ENCODE measurements around the gene STIL.
"Not testable (repeated sequence)": the region's sequence is repeated elsewhere in the genome, so short reads cannot be mapped to it uniquely, and the experiment has no call there.

STIL gene

DNA sequence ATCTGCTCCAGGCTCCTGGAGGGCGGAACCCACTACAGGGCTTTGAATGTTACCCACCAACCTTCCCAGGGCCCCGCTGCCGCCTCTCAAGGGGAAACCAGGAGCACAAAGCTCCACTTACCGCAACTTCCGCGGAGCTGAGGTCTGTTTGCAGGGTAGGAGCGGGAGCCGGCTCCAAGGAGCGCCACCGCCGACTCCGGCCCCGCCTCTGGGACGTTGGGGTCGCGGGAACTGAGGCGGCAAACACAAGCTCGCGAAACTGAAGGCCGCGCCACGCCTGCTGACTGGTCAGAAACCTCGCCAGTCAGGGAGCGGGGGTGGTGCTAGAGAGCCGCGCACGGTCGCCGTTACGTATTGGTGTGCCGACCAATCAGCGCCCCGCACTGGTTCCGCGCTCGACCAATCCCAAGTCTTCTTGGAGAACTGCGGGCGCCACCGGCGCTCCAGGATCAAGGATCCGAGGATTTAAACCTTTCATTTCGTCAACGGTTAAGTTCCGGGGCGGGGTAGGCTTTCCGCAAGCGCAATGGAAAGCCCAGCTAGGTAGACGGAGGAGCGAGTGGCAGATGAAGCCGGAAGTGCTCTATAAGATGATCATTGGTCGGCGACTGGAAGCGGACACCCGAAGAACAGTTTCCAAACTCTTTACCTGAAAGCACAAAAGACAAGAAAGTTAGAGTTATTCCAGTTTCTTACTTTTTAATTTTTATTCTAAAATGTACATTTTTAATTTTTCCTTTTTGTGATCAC lies at the start of gene STIL:
Gene STIL, minus strand, starts transcription at position 233 of the 750 bp plus-strand sequence. CDS start 3,828 bp downstream, outside the sequence.
- DNase-seq (ENCODE audit: low spot score): peak; percentile 98

DNA sequence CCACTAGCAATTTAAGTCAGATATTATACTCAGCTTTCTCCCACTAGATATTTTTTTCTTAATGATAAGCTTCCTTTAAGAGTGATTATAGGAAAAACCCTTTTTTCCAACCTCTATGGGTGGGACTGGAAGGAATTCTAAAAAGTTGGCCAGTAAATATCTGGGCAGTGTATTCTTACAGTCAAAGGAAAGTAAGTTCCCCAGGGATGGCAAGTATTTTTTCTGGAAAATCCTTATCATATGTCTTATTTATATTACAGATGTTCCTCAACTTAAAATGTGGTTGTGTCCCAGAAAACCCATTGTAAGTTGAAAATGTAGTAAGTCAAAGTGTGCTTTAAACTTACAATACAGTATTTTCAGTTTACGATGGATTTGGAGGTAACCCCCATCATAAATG lies 48.9 kb upstream of the STIL start:
- DNase-seq (ENCODE audit: low spot score): no peak

DNA sequence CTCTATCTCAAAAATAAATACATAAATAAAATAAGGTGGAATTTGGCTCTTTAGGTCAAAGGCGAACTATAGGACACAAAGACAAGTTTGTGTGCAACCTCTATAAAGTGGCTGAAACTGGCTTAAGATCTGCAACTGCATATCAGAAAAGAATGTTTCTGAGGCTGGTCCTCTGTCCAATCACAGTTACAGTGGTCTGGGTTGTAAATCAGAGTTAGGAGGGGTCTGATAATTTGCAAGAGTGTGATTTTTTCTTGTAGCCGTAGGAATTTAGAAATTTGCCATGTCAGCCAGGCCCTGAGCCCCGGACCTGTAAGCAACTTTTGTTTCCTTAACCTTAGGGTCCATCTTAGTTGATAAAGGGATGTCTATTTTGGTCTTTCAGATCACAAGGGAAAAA lies 47.4 kb upstream of the STIL start:
- DNase-seq (ENCODE audit: low spot score): no peak

DNA sequence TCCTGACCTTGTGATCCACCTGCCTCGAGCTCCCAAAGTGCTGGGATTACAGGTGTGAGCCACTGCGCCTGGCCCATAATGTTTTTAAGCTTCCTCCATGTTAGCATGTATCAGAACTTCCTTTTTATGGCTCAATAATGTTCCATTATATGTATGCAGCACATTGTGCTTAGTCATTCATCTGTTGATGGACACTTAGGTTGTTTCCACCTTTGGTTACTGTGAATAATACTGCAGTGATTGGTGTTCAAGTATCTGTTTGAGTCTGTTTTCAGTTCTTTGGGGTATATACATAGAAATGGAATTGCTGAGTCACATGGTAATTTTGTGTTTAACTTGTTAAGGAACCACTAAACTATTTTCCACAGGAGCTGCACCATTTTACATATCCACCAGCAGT lies 37.4 kb upstream of the STIL start:
- no peak for DNase-seq (ENCODE audit: low spot score)

- no peak for DNase-seq (ENCODE audit: low spot score)
Measured at GRCh38 chr1:47348246-47348645, 34.3 kb upstream of the STIL start.

DNA sequence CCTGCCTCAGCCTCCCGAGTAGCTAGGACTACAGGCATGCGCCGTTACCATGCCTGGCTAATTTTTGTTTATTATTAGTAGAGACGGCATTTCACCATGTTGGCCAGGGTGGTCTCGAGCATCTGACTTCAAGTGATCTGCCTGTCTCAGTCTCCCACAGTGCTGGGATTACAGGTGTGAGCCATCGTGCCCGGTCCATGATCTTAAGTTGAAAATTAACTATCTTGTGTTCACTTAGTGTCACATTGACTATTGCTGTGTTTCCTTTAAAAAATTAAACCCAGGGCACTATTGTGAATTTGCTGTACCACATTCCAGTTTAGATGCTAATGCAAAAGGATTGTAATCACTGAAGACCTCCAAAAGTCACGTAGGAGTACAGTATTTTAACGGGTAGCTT lies 33.8 kb upstream of the STIL start:
- no peak for DNase-seq (ENCODE audit: low spot score)

- not testable (repeated sequence) for DNase-seq (ENCODE audit: low spot score)
Measured at GRCh38 chr1:47346979-47347378, 33.0 kb upstream of the STIL start.

DNA sequence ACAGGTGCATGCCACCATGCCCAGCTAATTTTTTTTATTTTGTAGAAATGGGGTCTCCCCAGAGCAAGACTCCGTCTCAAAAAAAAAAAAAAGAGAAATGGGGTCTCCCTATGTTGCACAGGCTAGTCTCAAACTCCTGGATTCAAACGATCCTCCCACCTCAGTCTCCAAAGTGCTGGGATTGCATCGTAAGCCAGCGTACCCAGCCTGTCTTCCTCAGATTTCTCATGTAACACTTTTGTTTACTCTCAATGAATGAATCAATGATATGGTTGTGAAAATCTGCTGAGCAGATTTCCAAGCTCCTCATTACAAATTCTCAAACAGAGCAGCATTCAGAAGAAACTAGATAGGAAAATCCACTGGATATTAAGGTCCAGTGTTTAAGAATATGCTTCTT lies 26.3 kb upstream of the STIL start:
- no peak for DNase-seq (ENCODE audit: low spot score)

DNA sequence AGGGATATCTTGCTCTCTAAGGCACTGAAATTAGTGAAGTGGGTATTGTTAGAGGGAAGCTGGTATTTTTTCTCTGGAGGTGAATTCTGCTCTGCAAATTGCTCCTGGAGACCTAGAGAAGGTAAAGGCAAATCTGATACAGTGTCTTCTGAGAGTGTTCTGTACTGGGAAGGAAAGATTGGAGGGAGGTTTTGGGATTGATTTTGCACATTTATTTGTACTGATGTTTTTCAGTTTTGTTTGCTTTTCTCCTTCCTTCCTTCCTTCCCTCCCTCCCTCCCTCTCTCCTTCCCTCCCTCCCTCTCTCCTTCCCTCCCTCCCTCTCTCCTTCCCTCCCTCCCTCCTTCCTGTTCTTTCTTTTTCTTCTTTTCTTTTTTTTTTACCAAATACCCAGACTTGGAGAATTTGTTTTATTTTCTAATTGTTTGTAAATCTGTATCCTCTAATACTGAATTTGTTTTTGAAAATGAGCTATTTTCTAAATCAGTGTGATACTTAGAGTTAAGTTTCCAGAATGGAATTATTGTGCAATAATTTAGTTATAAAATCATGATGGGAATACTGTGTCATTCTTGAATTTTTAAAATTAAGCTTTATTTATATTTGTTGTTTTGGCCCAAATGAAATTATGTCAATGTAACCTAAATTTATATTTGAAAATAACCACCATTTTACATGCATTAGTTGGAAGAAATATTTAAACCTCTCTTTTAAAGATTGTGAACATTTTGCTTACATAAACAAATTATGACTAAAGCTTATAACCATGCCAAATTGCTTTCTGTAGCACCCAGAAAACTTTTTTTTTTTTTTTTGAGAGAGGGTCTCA lies 24.5 kb upstream of the STIL start:
- no peak for DNase-seq (ENCODE audit: low spot score)

DNA sequence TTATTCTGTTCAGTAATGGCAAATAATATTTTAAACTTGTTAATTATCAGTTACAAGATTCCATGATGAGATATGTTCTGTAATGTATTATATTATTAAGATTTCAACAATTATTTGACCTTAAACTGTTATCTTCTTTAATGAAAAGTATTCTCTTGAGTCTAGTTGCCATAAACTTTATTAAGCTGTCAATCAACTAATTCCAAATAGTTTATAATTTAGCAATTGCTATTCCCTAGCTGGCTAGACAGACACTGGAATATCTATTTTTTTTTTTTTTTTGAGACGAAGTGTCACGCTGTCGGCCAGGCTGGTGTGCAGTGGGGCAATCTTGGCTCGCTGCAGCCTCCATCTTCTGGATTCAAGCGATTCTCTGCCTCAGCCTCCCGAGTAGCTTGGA lies 23.4 kb upstream of the STIL start:
- DNase-seq (ENCODE audit: low spot score): no peak

DNA sequence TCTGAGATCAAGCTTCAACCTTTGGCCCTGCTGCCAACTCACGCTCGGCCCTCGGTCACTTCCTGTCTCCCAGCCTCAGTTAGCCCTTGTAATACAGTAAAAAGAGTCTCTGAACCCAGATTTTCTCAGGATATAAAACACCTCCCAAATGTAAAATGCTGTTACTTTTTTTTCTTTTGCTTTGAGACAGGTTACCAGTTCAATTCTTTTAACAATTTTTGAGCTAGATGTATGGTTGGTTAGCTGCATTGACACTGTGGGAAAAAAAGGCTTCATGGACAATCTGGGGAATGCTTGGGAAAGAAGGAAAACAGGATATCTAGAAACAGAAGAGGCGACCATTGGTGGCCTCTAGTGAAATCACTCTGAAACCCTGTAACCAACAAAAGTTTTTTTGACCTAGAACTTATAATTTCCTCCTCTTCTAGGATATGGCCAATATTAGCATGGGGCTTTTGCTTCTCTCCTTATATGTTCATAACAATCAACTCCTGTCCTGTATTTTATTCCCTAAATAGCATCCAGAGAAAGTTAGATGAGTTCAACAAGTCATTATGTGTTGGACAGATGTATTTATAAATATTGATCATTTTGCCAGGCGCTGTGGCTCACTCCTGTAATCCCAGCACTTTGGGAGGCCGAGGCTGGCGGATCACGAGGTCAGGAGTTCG lies 21.0 kb upstream of the STIL start:
- DNase-seq (ENCODE audit: low spot score): no peak

- DNase-seq (ENCODE audit: low spot score): peak; percentile 74
Measured at GRCh38 chr1:47333922-47334764, 20.2 kb upstream of the STIL start.

DNA sequence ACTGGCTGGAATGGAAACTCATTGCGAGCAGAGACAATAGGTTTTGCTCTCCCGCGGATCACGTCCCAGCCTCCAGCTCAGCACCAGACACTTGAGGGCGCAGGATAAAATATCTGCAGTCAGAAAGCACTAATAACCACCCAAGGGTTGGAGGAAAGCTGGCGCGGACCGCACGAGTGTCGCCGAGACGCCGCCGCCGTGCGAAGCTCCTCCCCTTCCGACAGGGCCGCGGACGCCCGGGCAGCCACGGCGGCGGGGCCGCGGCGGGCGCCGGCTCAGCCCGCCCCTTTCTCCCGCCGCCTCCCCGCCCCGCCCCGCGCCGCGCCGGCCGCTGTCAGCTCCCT lies 19.6 kb upstream of the STIL start, which contains the start of gene CMPK1:
Gene CMPK1, plus strand, starts transcription at position 213 of the 344 bp plus-strand sequence. CDS start 156 bp downstream, outside the sequence.
- peak; percentile 87 for DNase-seq (ENCODE audit: low spot score)

DNA sequence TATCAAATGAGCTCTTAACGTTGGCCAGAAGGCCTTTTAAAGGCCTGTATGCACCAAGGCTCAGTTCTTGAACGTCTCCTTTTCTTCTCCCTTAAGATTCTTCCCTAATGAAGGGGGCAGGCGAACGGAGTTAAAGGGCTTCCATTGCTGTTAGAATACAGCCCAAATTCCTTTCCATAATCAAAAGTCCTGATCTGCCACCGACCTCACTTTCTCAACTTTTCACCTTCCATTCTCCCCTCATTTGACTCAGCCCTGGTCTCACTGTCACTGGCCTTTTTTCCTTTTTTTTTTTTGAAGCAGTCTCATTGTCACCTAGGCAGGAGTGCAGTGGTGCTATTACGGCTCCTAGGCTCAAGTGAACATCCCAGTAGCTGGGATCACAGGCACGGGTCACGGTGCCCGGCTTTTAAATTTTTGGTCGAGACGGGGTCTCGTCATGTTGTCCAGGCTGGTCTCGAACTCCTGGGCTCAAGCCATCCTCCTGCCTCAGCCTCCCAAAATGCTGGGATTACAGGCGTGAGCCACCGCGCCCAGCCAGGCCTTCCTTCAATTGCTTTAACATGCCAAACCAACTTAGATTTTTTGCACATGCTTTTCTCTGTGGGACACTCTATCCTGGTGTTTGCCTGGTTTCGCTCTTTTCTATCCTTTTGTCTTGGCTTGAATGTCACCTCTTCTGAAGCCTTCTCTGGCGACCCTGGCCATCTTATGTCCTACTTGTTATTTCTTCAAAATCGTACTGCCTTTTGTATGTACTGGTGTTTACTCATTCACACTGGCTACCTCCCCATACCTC lies 19.0 kb upstream of the STIL start:
- no peak for DNase-seq (ENCODE audit: low spot score)

- DNase-seq (ENCODE audit: low spot score): no peak
Measured at GRCh38 chr1:47331875-47332274, 17.9 kb upstream of the STIL start.

DNA sequence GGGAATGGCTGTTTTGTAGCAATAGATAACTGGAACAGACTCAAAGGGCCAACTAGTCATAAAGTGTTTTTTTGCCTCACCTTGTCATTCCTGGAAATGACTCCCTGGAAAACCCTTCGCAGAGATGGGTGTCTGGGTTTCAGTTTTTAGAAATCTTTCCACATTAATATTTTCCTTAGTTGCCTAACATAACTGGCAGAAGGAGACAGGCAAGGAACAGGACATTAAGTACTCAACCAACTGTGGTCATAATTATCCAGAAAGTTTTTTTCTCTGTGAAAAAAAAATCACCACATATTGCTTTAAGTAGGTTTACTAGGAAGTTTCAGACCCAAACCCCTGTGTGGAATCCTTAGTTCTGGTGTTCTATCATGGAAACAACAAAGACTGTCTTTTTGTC lies 16.3 kb upstream of the STIL start:
- no peak for DNase-seq (ENCODE audit: low spot score)

DNA sequence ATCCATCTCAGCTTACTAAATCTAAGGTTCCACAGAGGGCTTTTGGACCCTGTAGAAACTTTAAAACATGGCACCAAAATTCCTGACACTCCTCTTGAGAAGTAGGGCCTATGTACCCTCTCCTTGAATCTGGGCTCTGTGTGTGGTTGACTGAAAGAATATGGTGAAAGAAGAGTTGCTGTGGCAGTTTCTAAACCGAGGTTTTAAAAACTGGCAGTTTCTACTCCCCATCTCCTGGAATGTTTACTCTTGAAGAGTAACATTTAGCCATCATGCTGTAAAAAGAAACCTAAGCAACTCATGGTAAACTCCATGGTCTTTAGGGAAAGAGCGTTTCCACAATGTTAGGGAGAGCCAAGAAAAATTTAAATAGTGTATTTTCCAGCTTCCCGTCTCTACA lies 15.0 kb upstream of the STIL start:
- no peak for DNase-seq (ENCODE audit: low spot score)

DNA sequence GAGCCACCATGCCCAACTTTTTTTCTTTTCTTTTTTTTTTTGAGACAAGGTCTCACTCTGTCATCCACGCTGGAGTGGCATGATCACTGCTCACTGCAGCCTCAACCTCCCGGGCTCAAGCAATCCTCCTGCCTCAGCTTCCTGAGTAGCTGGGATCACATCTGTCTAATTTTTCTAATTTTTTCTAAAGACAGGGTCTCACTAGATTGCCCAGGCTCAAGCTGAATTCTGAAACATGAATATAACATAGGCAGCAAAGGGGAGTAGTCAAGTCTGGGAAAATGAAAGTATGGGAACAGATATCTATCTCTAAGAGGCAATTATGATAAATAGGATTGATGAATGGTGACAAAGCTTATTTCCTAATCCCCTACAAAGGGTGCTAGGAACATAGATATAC lies 12.3 kb upstream of the STIL start:
- DNase-seq (ENCODE audit: low spot score): no peak

GRCh38 chr1:47325528-47325927 lies 11.6 kb upstream of the STIL start:
- no peak for DNase-seq (ENCODE audit: low spot score)

- DNase-seq (ENCODE audit: low spot score): no peak
Measured at GRCh38 chr1:47324682-47325081, 10.7 kb upstream of the STIL start.

DNA sequence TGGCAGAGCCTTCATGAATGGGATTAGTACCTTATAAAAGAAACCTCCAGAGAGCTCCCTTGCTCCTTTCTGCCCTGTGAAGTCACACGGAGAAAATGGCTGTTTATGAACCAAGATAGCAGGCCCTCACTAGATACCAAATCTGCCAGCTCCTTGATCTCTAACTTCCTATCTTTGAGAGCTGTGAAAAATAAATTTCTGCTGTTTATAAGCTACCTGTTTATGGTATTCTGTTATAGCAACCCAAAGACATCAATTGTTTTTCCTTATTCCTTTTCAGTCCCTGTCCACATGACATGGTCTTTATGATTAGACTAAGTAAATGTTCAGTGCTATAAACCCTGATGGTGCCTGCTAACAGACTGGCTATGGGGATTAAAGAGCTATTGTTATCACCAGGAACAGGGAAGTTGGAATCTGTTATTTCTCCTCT lies 9.7 kb upstream of the STIL start:
- DNase-seq (ENCODE audit: low spot score): no peak
